ENCODE results near the gene IGSF3.

DNA sequence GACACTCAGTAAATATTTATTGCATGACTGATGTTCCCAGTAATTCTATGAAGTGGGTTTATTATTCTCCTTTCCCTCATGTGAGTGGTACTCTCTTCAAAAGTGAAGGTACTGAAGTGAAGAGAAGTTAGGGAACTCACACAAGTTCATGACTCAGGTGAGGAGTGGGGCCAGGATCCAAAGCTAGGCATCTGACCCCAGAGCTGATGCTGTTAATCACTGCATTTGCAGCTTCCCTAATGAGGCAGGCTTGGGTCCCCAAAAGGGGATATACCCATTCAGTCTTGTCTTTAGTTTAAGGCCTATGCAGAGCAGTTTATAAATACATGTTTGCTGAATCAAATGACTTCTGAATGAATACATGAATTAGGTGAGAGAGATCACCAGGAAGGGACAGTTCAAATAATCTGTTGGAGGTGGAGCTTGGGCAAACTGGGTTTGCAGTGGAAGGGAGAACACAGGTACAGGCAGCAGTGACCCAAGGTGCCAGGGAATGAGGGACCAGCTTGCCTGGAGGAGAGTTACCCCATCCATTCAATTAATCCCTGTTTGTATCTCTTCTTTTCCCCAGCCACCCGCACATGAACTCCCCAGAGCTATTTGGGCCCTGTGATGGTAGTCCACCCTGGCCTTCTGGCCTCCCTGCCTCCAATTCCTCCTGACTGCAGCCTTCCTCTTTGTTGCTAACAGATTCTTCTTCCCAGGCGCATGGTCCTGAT lies 98.7 kb downstream of the IGSF3 start:
- TF ChIP-seq, protein P1, sequence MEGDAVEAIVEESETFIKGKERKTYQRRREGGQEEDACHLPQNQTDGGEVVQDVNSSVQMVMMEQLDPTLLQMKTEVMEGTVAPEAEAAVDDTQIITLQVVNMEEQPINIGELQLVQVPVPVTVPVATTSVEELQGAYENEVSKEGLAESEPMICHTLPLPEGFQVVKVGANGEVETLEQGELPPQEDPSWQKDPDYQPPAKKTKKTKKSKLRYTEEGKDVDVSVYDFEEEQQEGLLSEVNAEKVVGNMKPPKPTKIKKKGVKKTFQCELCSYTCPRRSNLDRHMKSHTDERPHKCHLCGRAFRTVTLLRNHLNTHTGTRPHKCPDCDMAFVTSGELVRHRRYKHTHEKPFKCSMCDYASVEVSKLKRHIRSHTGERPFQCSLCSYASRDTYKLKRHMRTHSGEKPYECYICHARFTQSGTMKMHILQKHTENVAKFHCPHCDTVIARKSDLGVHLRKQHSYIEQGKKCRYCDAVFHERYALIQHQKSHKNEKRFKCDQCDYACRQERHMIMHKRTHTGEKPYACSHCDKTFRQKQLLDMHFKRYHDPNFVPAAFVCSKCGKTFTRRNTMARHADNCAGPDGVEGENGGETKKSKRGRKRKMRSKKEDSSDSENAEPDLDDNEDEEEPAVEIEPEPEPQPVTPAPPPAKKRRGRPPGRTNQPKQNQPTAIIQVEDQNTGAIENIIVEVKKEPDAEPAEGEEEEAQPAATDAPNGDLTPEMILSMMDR (IDR thresholded peaks at IDR 0.05 in 8 of 11, conservative IDR thresholded peaks at IDR 0.05 in 3 of 11) = no peak
- TF ChIP-seq POLR2AphosphoS5 (IDR thresholded peaks at IDR 0.05) = no peak
